DND-41 (cell line): ENCODE measurements around the gene SLC25A45.

Experiments used
- EZH2 ChIP-seq: IDR thresholded peaks from 3 replicates; pipeline ENCODE4 v1.6.1; 2012; ENCODE audit warnings: borderline replicate concordance, low read depth, mild to moderate bottlenecking, moderate library complexity, low read length, inconsistent platforms; ENCODE audit not compliant: severe bottlenecking
- TF ChIP-seq, protein P1 (sequence below): IDR thresholded peaks from 2 replicates; pipeline ENCODE4 v1.5.1; 2012; ENCODE audit warnings: borderline replicate concordance, low read length, moderate library complexity, mild to moderate bottlenecking; ENCODE audit not compliant: poor library complexity, severe bottlenecking; ENCODE audit errors: extremely low read depth

- TF ChIP-seq, protein P1, sequence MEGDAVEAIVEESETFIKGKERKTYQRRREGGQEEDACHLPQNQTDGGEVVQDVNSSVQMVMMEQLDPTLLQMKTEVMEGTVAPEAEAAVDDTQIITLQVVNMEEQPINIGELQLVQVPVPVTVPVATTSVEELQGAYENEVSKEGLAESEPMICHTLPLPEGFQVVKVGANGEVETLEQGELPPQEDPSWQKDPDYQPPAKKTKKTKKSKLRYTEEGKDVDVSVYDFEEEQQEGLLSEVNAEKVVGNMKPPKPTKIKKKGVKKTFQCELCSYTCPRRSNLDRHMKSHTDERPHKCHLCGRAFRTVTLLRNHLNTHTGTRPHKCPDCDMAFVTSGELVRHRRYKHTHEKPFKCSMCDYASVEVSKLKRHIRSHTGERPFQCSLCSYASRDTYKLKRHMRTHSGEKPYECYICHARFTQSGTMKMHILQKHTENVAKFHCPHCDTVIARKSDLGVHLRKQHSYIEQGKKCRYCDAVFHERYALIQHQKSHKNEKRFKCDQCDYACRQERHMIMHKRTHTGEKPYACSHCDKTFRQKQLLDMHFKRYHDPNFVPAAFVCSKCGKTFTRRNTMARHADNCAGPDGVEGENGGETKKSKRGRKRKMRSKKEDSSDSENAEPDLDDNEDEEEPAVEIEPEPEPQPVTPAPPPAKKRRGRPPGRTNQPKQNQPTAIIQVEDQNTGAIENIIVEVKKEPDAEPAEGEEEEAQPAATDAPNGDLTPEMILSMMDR: no peak
- TF ChIP-seq EZH2: no peak
Observed at GRCh38 chr11:65381716-65382032, 772 bp downstream of the SLC25A45 start.
